ENCODE measurements around the gene NDUFB8.

The NDUFB8 gene

DNA sequence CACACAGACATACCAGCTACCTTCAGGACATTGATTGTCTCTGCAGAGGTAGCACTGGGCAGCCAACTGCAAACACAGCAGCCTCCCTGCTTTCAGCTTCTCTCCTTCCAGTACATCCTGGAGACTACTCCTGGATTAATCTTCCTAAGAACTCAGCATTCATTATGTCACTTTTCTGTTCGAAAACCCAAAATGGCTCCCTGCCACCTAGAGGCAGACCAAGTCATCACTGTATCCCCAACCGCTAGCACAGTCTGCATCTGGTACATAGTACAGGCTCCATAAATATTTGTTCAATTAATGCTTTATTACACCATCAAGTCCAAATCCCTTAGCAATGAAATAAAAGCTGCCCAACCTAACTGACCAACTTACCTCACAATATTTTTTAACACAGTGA is 5.0 kb downstream of the NDUFB8 start:
- H3K4me3 ChIP-seq (ENCODE audit: low read depth, low read length), result no peak overlapping the region
- TF ChIP-seq, protein P1, sequence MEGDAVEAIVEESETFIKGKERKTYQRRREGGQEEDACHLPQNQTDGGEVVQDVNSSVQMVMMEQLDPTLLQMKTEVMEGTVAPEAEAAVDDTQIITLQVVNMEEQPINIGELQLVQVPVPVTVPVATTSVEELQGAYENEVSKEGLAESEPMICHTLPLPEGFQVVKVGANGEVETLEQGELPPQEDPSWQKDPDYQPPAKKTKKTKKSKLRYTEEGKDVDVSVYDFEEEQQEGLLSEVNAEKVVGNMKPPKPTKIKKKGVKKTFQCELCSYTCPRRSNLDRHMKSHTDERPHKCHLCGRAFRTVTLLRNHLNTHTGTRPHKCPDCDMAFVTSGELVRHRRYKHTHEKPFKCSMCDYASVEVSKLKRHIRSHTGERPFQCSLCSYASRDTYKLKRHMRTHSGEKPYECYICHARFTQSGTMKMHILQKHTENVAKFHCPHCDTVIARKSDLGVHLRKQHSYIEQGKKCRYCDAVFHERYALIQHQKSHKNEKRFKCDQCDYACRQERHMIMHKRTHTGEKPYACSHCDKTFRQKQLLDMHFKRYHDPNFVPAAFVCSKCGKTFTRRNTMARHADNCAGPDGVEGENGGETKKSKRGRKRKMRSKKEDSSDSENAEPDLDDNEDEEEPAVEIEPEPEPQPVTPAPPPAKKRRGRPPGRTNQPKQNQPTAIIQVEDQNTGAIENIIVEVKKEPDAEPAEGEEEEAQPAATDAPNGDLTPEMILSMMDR (IDR thresholded peaks at IDR 0.05; ENCODE audit: borderline replicate concordance, insufficient read depth, low read depth, low read length), result no peak

DNA sequence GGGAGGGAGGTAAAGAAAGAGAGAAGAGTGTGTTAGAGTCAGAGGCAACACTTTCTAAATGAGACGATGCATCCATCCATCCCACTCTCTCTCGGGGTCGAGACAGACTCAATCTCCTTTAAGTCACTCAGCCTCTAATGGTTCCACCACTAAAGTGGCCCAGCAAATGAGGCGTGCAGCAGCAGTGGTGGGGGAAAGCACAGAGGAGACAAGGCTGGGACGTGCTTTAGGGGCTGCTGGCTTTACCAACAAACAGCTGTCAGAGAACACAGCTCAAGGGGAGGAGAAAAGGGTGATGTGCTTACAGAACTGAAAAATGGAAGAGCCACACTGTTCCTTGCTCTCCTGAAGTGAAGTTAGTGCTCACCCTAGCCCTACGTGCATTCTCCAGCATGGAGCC is 5.5 kb downstream of the NDUFB8 start:
- TF ChIP-seq, protein P1 (IDR thresholded peaks at IDR 0.05; ENCODE audit: borderline replicate concordance, insufficient read depth, low read depth, low read length), result no peak
- H3K4me3 ChIP-seq (ENCODE audit: low read depth, low read length), result no peak overlapping the region

GRCh38 chr10:100522945-100523344 is 6.7 kb downstream of the NDUFB8 start:
- H3K4me3 ChIP-seq (ENCODE audit: low read depth, low read length), result no peak overlapping the region
- TF ChIP-seq, protein P1 (IDR thresholded peaks at IDR 0.05; ENCODE audit: borderline replicate concordance, insufficient read depth, low read depth, low read length), result no peak

DNA sequence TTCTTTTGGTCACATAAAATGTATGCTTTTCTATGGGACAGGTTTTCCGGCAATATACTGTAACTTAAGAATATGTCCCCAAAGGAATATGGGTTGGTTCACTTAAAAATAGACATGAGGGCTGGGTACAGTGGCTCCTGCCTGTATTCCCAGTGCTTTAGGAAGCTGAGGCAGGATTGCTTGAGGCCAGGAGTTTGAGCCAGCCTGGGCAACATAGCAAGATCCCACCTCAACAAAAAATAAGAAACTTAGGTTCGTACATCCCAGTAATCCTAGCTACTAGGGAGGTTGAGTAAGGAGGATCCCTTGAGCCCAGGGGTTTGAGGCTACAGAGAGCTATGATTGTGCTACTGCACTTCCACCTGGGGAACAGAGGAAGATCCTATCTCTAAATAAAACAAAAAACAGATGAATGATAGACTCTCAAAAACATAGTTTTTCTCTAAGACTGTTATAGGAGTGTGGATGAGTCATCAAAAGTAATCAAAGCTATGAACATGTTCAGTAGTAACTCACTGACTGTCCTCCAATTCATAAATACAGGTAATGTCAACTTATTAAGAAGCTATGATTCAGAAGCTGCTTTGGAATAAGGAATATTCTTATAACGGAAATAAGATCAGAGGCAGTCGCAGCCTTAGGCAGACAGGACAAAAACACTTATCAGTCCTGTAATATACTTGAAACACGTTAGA is 7.4 kb downstream of the NDUFB8 start:
- no peak overlapping the region for H3K4me3 ChIP-seq (ENCODE audit: low read depth, low read length)
- TF ChIP-seq, protein P1 (IDR thresholded peaks at IDR 0.05; ENCODE audit: borderline replicate concordance, insufficient read depth, low read depth, low read length), result no peak

DNA sequence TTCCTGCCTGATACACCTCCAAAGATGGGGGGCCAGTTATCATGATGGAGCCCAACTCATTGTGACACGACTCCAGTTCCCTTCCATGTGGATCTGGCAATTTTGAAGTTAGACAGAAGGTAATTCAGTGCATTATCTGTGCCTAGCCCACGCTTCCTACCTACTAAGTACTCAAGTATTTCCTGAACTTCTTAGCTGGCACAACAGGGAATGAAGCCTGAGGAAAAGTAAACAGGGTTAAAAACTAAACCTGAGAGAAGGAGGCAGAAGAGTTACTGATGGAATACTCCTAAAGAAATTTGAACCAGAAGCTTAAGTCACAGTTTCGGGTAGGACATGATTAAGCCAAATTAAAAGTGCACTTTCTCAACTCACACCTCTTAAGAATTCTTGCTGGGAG is 8.9 kb downstream of the NDUFB8 start:
- TF ChIP-seq, protein P1 (IDR thresholded peaks at IDR 0.05; ENCODE audit: borderline replicate concordance, insufficient read depth, low read depth, low read length), result no peak
- no peak overlapping the region for H3K4me3 ChIP-seq (ENCODE audit: low read depth, low read length)

GRCh38 chr10:100519311-100520051 is 10.2 kb downstream of the NDUFB8 start, which contains the start of gene SEC31B:
Gene SEC31B (minus strand): TSS chr10:100519861. CDS start chr10:100516952, 2,909 bp downstream.
- no peak within 1 kb of the TSS for H3K4me3 ChIP-seq (ENCODE audit: low read depth, low read length)
- TF ChIP-seq, protein P1 (IDR thresholded peaks at IDR 0.05; ENCODE audit: borderline replicate concordance, insufficient read depth, low read depth, low read length), result no peak
